ENCODE data around the gene PCCA.
"Not testable (repeated sequence)": the region's sequence is repeated elsewhere in the genome, so short reads cannot be mapped to it uniquely, and the experiment has no call there.

Gene PCCA

GRCh38 chr13:100096526-100096925 is 7.6 kb downstream of the PCCA start:
- in situ Hi-C loops (cut with MboI; ENCODE audit: low sequenced_read_pairs), result no loop called here

- in situ Hi-C loops (cut with MboI; ENCODE audit: low sequenced_read_pairs), result no loop called here
Measured at GRCh38 chr13:100097821-100098220, 8.9 kb downstream of the PCCA start.

- in situ Hi-C loops (cut with MboI; ENCODE audit: low sequenced_read_pairs), result no loop called here
Measured at GRCh38 chr13:100098445-100099116, 9.7 kb downstream of the PCCA start.

GRCh38 chr13:100099117-100099445 is 10.2 kb downstream of the PCCA start:
- in situ Hi-C loops (cut with MboI; ENCODE audit: low sequenced_read_pairs), result not testable (repeated sequence)

GRCh38 chr13:100100115-100100879 is 11.4 kb downstream of the PCCA start:
- in situ Hi-C loops (cut with MboI; ENCODE audit: low sequenced_read_pairs), result no loop called here

GRCh38 chr13:100102042-100102441 is 13.1 kb downstream of the PCCA start:
- in situ Hi-C loops (cut with MboI; ENCODE audit: low sequenced_read_pairs), result no loop called here

- in situ Hi-C loops (cut with MboI; ENCODE audit: low sequenced_read_pairs), result no loop called here
Measured at GRCh38 chr13:100106005-100106404, 17.1 kb downstream of the PCCA start.

- in situ Hi-C loops (cut with MboI; ENCODE audit: low sequenced_read_pairs), result no loop called here
Measured at GRCh38 chr13:100106705-100107104, 17.8 kb downstream of the PCCA start.

GRCh38 chr13:100108913-100109507 is 20.1 kb downstream of the PCCA start:
- in situ Hi-C loops (cut with MboI; ENCODE audit: low sequenced_read_pairs), result no loop called here

- in situ Hi-C loops (cut with MboI; ENCODE audit: low sequenced_read_pairs), result no loop called here
Measured at GRCh38 chr13:100110269-100110668, 21.4 kb downstream of the PCCA start.

GRCh38 chr13:100112186-100112838 is 23.4 kb downstream of the PCCA start:
- in situ Hi-C loops (cut with MboI; ENCODE audit: low sequenced_read_pairs), result no loop called here

GRCh38 chr13:100115693-100116254 is 26.9 kb downstream of the PCCA start:
- in situ Hi-C loops (cut with MboI; ENCODE audit: low sequenced_read_pairs), result no loop called here

- in situ Hi-C loops (cut with MboI; ENCODE audit: low sequenced_read_pairs), result no loop called here
Measured at GRCh38 chr13:100124265-100124664, 35.4 kb downstream of the PCCA start.

GRCh38 chr13:100125946-100126345 is 37.1 kb downstream of the PCCA start:
- in situ Hi-C loops (cut with MboI; ENCODE audit: low sequenced_read_pairs), result no loop called here

- in situ Hi-C loops (cut with MboI; ENCODE audit: low sequenced_read_pairs), result no loop called here
Measured at GRCh38 chr13:100128373-100128772, 39.5 kb downstream of the PCCA start.

GRCh38 chr13:100128838-100129237 is 39.9 kb downstream of the PCCA start:
- in situ Hi-C loops (cut with MboI; ENCODE audit: low sequenced_read_pairs), result no loop called here

GRCh38 chr13:100129605-100130004 is 40.7 kb downstream of the PCCA start:
- in situ Hi-C loops (cut with MboI; ENCODE audit: low sequenced_read_pairs), result no loop called here

GRCh38 chr13:100130092-100130491 is 41.2 kb downstream of the PCCA start:
- in situ Hi-C loops (cut with MboI; ENCODE audit: low sequenced_read_pairs), result no loop called here

GRCh38 chr13:100130930-100131511 is 42.1 kb downstream of the PCCA start:
- in situ Hi-C loops (cut with MboI; ENCODE audit: low sequenced_read_pairs), result no loop called here

- in situ Hi-C loops (cut with MboI; ENCODE audit: low sequenced_read_pairs), result no loop called here
Measured at GRCh38 chr13:100131863-100132574, 43.1 kb downstream of the PCCA start.
